Kidney epithelial cell (primary cell): ENCODE data around the gene LIMS1. TPM values are rescaled to one million over a fixed set of nuclear protein-coding genes. Genes with fewer than 3 reads are reported as not detected.

Experiments
- DNase-seq: peaks from one replicate; pipeline ENCODE4 v3.0.0-alpha.2; 2010; ENCODE audit warnings: low read depth
- H3K27me3 ChIP-seq: 2 replicates; pipeline ENCODE4 v1.6.0; 2011; ENCODE audit warnings: low read length; ENCODE audit not compliant: control insufficient read depth, insufficient read depth
- H3K36me3 ChIP-seq: 2 replicates; pipeline ENCODE4 v1.5.1; 2011; ENCODE audit warnings: low read length; ENCODE audit not compliant: control insufficient read depth, insufficient read depth
- H3K4me3 ChIP-seq: 2 replicates; pipeline ENCODE4 v1.5.1; 2011; ENCODE audit warnings: low read depth, mild to moderate bottlenecking, control low read depth, low read length
- total RNA-seq: library from RNA; depleted of rRNA; stranded (reverse); fragments of >200 nt; gene quantifications from 2 replicates; pipeline ENCODE4 v1.2.3, GENCODE V29; 2015
- TF ChIP-seq, protein P1 (sequence below): IDR thresholded peaks from 2 replicates; pipeline ENCODE4 v1.5.1; 2011; ENCODE audit warnings: mild to moderate bottlenecking, moderate library complexity, low read length, control low read depth, inconsistent platforms; ENCODE audit not compliant: insufficient read depth, poor library complexity, severe bottlenecking

The LIMS1 gene
- total RNA-seq, 1 donor from 2014 or later, result 202 TPM

DNA sequence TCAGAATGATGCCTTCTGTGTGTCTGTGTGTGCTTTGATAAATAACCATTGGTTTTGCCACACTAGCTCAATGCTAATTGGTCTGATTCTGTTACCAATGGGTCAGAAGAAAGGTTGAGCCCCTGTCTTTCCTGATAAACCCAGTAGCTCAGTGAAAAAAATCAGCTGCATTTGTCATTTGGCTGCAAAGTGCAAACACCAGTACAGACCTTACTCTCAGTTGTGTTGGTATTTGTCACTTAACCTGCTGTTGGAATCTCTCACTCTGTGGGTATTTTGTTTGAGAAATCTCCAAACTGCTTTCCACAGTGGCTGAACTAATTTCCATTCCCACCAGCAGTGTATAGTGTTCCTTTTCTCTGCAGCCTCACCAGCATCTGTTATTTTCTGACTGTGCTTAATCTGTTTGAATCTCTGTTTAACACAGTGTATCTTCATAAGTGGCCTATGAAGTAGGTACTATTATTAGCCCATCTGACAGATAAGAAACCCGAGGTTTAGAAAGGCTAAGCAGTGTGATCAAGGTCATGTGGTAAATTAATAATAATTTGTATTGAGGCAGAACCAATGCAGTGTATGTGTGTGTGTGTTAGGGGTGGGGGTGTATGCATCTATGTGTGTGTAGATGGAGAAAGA, 26.7 kb downstream of the LIMS1 start:
- Histone ChIP-seq H3K27me3 (no peaks in the 10 kb centered on the region), H3K4me3 (no peak overlapping the region), H3K36me3 (no peaks in the 10 kb centered on the region)
- TF ChIP-seq, protein P1, sequence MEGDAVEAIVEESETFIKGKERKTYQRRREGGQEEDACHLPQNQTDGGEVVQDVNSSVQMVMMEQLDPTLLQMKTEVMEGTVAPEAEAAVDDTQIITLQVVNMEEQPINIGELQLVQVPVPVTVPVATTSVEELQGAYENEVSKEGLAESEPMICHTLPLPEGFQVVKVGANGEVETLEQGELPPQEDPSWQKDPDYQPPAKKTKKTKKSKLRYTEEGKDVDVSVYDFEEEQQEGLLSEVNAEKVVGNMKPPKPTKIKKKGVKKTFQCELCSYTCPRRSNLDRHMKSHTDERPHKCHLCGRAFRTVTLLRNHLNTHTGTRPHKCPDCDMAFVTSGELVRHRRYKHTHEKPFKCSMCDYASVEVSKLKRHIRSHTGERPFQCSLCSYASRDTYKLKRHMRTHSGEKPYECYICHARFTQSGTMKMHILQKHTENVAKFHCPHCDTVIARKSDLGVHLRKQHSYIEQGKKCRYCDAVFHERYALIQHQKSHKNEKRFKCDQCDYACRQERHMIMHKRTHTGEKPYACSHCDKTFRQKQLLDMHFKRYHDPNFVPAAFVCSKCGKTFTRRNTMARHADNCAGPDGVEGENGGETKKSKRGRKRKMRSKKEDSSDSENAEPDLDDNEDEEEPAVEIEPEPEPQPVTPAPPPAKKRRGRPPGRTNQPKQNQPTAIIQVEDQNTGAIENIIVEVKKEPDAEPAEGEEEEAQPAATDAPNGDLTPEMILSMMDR, result no peak
- DNase-seq, result no peak

DNA sequence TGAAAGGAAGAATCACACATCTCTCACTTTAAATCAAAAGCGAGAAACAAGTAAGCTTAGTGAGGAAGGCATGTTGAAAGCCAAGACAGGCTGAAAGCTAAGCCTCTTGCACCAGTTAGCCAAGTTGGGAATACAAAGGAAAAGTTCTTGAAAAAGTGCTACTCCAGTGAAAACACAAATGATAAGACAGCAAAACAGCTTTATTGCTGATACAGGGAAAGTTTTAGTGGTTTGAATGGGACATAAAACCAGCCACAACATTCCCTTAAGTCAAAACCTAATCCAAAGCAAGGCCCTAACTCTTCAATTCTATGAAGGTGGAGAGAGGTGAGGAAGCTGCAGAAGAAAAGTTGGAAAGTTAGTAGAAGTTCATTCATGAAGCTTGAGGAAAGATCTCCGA, 28.0 kb downstream of the LIMS1 start:
- no peak for DNase-seq
- Histone ChIP-seq H3K4me3 (no peak overlapping the region), H3K27me3 (no peaks in the 10 kb centered on the region), H3K36me3 (no peaks in the 10 kb centered on the region)
- TF ChIP-seq, protein P1, result no peak

DNA sequence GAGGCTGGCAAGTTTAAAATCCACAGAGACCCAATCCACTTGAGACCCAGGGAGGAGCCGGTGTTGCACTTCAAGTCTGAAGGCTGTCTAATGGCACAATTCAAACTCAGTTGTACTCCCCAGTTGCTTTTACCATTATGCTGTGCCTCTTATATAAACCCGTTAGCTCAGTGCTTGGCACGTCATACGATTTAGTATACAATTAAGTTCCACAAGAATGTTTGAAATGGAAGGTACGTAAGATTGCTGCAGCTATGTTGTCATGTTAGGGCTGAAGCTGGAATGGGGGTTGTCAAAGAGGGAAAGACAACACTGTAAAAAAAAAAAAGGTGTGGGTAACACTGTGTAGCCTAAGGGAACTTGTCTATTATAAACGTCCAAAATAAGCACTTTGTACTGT, 30.2 kb downstream of the LIMS1 start:
- no peak overlapping the region for H3K4me3 ChIP-seq
- TF ChIP-seq, protein P1, result no peak
- no peak for DNase-seq
- no peaks in the 10 kb centered on the region for H3K36me3 ChIP-seq
- no peaks in the 10 kb centered on the region for H3K27me3 ChIP-seq

DNA sequence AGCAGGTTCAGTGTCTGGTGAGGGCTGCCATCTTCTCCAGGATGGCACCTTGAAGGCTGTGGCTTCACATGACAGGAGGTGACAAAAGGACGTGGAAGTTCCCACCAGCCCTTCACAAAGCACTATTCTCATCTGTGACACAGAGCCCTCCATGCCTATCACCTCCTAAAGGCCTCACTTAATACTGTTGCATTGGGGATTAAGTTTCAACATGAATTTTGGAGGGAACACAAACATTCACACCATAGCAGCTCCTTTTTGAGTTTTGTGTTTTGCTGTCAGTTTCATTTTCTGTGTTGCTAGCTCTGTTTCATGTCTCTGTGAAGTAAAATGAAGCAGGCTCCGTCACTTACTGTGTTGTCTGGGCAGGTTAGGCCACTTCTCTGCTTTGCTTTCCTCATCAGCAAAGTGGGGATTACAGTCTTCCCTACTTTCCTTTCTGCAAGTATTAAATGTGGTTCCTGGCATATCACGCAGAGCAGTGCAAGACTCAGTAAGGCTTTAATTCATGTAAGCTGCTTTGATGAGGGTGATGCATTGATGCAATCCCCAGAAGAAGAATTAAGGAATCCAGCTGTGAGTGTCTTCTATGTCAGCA, 31.6 kb downstream of the LIMS1 start:
- no peak for DNase-seq
- H3K4me3 ChIP-seq, result no peak overlapping the region
- H3K27me3 ChIP-seq, result no peaks in the 10 kb centered on the region
- TF ChIP-seq, protein P1, result no peak
- no peaks in the 10 kb centered on the region for H3K36me3 ChIP-seq

DNA sequence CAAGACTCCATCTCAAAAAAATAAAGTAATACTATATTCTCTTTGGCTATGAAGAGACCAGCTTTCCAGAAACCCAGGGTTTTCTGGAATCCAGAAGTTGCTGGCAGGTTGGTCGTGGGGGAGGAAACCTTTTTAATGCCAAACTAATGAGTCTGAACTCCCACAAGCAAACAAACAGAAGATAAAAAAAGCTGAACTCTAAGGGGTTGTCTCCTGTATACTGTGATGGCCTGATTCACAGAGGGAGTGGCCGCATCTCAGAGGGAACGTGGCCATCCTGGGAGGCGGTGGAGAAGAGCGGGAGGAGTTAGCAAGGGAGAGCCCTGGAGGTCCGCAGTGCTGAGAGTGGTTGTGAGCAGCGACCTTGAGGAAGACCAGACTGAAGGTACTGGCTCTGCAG, 36.1 kb downstream of the LIMS1 start:
- TF ChIP-seq, protein P1, result no peak
- DNase-seq, result no peak
- no peaks in the 10 kb centered on the region for H3K36me3 ChIP-seq
- no peak overlapping the region for H3K4me3 ChIP-seq
- H3K27me3 ChIP-seq, result no peaks in the 10 kb centered on the region

DNA sequence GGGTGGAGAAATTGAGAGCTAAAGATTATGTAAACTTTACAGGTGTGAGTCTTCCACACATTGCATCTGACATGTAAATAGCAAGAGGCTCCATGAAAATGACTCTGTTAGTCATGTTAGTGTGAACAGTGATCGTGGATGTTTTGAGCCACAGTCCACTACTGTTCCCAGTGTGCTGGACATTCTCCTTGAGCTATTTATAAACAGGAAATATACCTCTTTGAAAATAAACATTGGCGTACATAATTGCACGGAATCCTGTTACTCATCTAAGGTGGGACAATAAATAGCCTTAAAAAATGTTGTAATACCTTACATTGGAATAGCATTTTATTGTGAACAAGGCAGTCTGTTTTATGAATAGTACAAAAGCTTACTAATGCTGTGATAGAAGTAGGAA, 37.0 kb downstream of the LIMS1 start:
- H3K4me3 ChIP-seq, result no peak overlapping the region
- no peak for DNase-seq

More for the DNA sequence above, 37.0 kb downstream of the LIMS1 start:
- TF ChIP-seq, protein P1, result no peak
- no peaks in the 10 kb centered on the region for H3K27me3 ChIP-seq
- H3K36me3 ChIP-seq, result no peaks in the 10 kb centered on the region
